GM12865 (cell line): Measurements from ENCODE around the gene BMAL2.

ENCODE experiments used
- DNase-seq: peaks from one replicate; pipeline ENCODE4 v3.0.0; 2010; ENCODE audit warnings: low read depth
- H3K4me3 ChIP-seq: 2 replicates; pipeline ENCODE4 v1.5.1; 2011; ENCODE audit warnings: mild to moderate bottlenecking, low read depth, low read length, control low read depth
- CTCF ChIP-seq: IDR thresholded peaks from 2 replicates; pipeline ENCODE4 v1.5.1; 2011; ENCODE audit warnings: low read length, control low read depth, low read depth, inconsistent platforms; ENCODE audit not compliant: insufficient read depth; ENCODE audit errors: missing control alignments

Gene BMAL2

GRCh38 chr12:27347779-27348178 lies 15.1 kb downstream of the BMAL2 start:
- H3K4me3 ChIP-seq, result no peak overlapping the region
- DNase-seq, result no peak
- TF ChIP-seq CTCF, result no peak

GRCh38 chr12:27351476-27351875 lies 18.8 kb downstream of the BMAL2 start:
- no peak for TF ChIP-seq CTCF

GRCh38 chr12:27355486-27355885 lies 22.9 kb downstream of the BMAL2 start:
- DNase-seq, result no peak
- no peak for TF ChIP-seq CTCF
- H3K4me3 ChIP-seq, result no peak overlapping the region

More at GRCh38 chr12:27351476-27351875, 18.8 kb downstream of the BMAL2 start:
- DNase-seq, result no peak
- no peak overlapping the region for H3K4me3 ChIP-seq

GRCh38 chr12:27355979-27356378 lies 23.3 kb downstream of the BMAL2 start:
- DNase-seq, result no peak
- no peak overlapping the region for H3K4me3 ChIP-seq
- TF ChIP-seq CTCF, result no peak

GRCh38 chr12:27359578-27360340 lies 27.1 kb downstream of the BMAL2 start:
- H3K4me3 ChIP-seq, result no peak overlapping the region
- no peak for DNase-seq
- TF ChIP-seq CTCF, result no peak

- TF ChIP-seq CTCF, result no peak
- no peak overlapping the region for H3K4me3 ChIP-seq
- DNase-seq, result no peak
Measured at GRCh38 chr12:27361372-27361771, 28.7 kb downstream of the BMAL2 start.

- no peak for DNase-seq
- no peak for TF ChIP-seq CTCF
- no peak overlapping the region for H3K4me3 ChIP-seq
Measured at GRCh38 chr12:27366621-27367020, 34.0 kb downstream of the BMAL2 start.
